ENCODE measurements around the gene PIGL. TPM values are rescaled to one million over a fixed set of nuclear protein-coding genes. Genes with fewer than 3 reads are reported as not detected.

PIGL gene
- total RNA-seq, 1 donor from 2014 or later = 31.1 TPM

- FAIRE-seq = no peak
- no peak overlapping the region for H3K4me3 ChIP-seq (ENCODE audit: low read depth, low read length)
- H3K27me3 ChIP-seq (ENCODE audit: control insufficient read depth, insufficient read depth, low read length) = no peaks in the 10 kb centered on the region
- no peak for TF ChIP-seq CTCF (IDR thresholded peaks at IDR 0.05; ENCODE audit: insufficient read depth, low read length, severe bottlenecking)
- peaks cover 1% of the 10 kb centered on the region for H3K36me3 ChIP-seq (ENCODE audit: control insufficient read depth, insufficient read depth, low read length)
- DNase-seq (ENCODE audit: low read depth) = no peak
Observed at GRCh38 chr17:16262201-16262600, 45.2 kb downstream of the PIGL start.

GRCh38 chr17:16267174-16267573 is 50.2 kb downstream of the PIGL start:
- DNase-seq (ENCODE audit: low read depth) (no peak), FAIRE-seq (no peak)
- TF ChIP-seq CTCF (IDR thresholded peaks at IDR 0.05; ENCODE audit: insufficient read depth, low read length, severe bottlenecking) = no peak
- H3K4me3 ChIP-seq (ENCODE audit: low read depth, low read length) = no peak overlapping the region
- no peaks in the 10 kb centered on the region for H3K27me3 ChIP-seq (ENCODE audit: control insufficient read depth, insufficient read depth, low read length)
- H3K36me3 ChIP-seq (ENCODE audit: control insufficient read depth, insufficient read depth, low read length) = no peaks in the 10 kb centered on the region

GRCh38 chr17:16269658-16270057 is 52.6 kb downstream of the PIGL start:
- Histone ChIP-seq H3K4me3 (ENCODE audit: low read depth, low read length) (no peak overlapping the region), H3K36me3 (ENCODE audit: control insufficient read depth, insufficient read depth, low read length) (no peaks in the 10 kb centered on the region), H3K27me3 (ENCODE audit: control insufficient read depth, insufficient read depth, low read length) (no peaks in the 10 kb centered on the region)
- no peak for TF ChIP-seq CTCF (IDR thresholded peaks at IDR 0.05; ENCODE audit: insufficient read depth, low read length, severe bottlenecking)
- peak; percentile 25 for DNase-seq (ENCODE audit: low read depth)
- no peak for FAIRE-seq

- no peak for TF ChIP-seq CTCF (IDR thresholded peaks at IDR 0.05; ENCODE audit: insufficient read depth, low read length, severe bottlenecking)
- no peak for FAIRE-seq
Observed at GRCh38 chr17:16272111-16272840, 55.3 kb downstream of the PIGL start.

GRCh38 chr17:16273499-16273898 is 56.5 kb downstream of the PIGL start:
- FAIRE-seq = no peak
- no peak for TF ChIP-seq CTCF (IDR thresholded peaks at IDR 0.05; ENCODE audit: insufficient read depth, low read length, severe bottlenecking)
- DNase-seq (ENCODE audit: low read depth) = peak; percentile 86

More at GRCh38 chr17:16272111-16272840, 55.3 kb downstream of the PIGL start:
- no peaks in the 10 kb centered on the region for H3K36me3 ChIP-seq (ENCODE audit: control insufficient read depth, insufficient read depth, low read length)
- no peak for DNase-seq (ENCODE audit: low read depth)
- no peak overlapping the region for H3K4me3 ChIP-seq (ENCODE audit: low read depth, low read length)
- no peaks in the 10 kb centered on the region for H3K27me3 ChIP-seq (ENCODE audit: control insufficient read depth, insufficient read depth, low read length)

GRCh38 chr17:16273929-16274339 is 56.9 kb downstream of the PIGL start:
- FAIRE-seq (no peak), DNase-seq (ENCODE audit: low read depth) (no peak)
- H3K4me3 ChIP-seq (ENCODE audit: low read depth, low read length) = no peak overlapping the region
- no peaks in the 10 kb centered on the region for H3K27me3 ChIP-seq (ENCODE audit: control insufficient read depth, insufficient read depth, low read length)
- no peaks in the 10 kb centered on the region for H3K36me3 ChIP-seq (ENCODE audit: control insufficient read depth, insufficient read depth, low read length)
- no peak for TF ChIP-seq CTCF (IDR thresholded peaks at IDR 0.05; ENCODE audit: insufficient read depth, low read length, severe bottlenecking)

More at GRCh38 chr17:16273499-16273898, 56.5 kb downstream of the PIGL start:
- Histone ChIP-seq H3K4me3 (ENCODE audit: low read depth, low read length) (no peak overlapping the region), H3K27me3 (ENCODE audit: control insufficient read depth, insufficient read depth, low read length) (no peaks in the 10 kb centered on the region), H3K36me3 (ENCODE audit: control insufficient read depth, insufficient read depth, low read length) (no peaks in the 10 kb centered on the region)
